ENCODE data around the gene PTPA.

Gene PTPA

DNA sequence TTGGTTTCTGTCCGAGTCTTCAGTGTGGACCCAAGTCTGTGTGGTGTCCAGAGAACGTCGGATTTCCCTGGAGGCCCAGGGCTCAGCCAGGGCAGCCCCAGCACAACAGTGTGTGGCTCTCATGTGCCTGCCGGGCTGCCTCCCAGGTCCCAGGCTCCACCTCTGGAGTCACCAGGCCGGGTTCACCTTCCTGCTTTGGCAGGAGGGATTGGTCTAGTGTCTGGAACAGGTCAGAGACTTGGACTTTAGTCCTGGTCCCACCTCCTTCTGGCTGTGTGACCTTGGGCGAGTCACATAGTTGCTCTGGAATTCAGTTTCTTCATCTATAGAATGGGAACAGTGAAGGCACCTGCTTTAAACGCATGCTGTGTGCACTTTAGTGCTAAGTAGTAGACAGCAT, 27.1 kb upstream of the PTPA start:
- DNase-seq, result no peak

DNA sequence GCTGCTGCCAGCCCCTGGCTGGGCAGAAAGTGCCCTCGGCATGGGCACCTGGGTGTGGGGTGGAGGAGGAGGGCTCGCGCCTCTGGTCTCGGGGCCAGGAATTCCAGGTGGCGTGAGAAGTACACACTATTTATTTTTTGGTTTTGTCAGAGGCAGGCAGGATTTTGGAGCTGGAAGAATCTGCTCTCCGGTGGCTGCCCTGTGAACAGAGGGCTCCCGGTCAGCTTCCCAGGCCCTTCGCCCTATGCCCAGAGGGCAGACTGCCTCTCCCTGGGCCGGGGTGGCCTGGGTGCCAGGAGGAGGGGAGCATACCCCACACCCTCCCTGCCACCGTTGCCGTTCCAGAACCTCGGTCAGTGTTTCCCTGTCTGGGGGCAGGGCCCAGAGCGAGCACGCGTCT, 22.0 kb upstream of the PTPA start:
- peak; percentile 11 for DNase-seq

DNA sequence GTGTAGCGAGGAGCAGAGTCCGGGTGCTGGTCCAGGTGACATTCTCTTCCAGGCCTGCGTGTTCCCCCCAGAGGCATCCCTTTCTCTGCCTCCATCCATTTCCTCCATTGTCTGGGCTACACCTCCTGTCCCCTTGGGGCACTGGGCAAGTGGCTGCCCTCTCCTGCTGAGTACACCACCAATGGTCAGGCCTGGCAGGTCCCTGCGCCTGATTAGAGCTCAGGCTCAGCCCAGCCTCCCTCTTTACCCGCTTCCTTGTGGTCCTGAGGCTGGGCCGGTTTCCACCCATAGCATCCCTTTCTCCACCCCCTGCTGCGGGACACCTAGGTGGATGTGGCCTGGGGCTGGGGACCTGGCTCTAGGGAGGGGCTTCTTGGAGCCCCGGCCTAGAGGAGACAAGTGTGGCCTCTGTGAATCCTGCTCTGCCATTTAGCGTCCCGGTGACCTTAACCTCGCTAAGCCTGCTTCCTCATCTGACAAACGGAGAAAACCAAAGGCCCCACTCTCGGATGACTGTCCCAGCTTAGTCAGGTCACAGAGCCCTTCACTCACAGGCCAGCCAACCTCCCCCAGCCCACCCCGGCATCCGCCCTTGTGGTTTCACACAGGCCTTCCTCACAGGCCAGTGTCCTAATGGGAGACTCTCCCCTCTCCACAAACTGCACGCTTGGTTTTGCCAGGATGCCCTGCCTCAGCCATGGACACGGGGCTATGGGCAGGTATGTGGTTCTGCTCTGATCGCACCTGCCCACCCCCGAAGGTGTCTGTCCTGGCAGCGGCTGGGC, 17.4 kb upstream of the PTPA start:
- DNase-seq, result no peak

DNA sequence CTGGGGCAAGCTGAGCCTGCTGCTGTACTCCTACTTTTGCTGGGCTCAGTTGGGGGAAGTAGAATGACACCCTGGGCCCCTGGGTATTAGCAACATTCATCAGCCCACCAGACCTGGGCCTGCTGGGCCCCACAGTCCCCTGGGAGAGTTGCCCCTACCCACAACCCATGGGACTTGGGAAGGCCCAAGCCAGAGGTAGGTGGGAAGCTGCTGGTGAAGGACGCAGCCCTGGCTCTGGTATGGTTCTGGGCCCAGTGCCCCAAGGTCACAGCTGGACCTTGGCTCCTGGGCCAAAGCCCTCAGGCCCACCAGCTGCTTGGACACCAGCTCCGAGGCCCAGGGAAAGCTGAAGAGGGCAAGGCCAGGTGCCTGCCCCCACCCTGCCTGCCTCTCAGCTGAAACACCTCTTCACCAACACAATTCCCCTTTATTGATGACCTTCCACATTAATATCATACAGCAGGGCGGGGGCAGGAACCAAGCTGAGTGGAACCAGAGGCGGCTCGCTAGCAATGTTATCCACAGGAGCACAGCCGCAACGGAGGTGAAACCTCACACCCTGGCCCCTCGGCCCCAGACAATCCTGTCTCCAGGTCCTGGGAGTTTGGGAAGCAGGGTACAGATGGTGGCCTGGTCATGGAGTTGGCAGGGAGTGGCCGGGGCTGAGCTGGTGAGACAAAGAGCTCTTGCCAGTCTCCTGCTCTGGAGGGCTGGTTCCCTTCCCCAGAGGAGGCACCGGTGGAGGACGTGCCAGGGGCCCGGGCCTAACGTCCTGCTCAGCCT, 16.6 kb upstream of the PTPA start:
- DNase-seq, result no peak

DNA sequence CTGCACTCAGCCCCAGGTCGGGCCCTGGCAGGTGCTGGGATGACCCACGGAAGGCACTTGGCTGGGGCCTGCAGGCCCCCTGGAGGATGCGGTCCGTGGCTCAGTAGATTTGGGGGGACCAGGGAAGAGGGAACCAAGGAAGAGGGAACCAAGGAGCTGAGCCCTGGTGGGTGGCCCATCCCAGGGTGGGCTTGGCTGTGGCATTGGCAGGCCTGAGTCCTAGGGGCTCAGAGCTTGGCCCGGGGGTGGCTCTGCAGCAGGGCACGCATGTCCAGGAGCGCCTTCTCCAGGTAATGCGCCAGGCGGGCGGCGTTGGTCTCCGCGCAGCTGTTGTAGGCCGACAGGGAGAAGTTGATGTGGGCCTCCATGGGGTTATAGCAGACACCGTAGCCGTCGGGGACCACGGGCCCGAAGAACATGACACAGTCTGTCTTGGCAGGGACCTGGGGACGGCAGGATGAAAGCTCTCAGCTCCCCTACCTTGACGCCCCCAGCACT, 16.0 kb upstream of the PTPA start:
- DNase-seq, result no peak

DNA sequence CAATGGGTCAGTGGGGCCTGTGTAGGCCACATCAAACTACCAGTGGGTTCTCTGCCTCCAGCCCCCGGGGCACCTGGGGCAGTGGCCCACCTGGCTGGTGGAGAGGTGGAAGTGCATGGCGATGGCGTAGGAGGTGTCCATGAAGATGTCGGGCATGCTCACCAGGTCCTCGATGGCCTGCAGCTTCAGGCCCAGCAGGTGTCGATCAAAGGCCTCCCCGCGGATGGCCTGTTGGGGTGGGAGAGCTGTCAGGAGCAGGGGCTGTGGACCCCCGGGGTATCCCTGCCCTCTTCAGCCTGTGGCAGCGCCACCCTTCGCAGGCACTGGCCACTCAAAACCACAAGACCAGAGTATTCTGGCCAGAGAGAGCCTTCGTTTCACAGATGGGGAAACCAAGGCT, 15.3 kb upstream of the PTPA start:
- no peak for DNase-seq

DNA sequence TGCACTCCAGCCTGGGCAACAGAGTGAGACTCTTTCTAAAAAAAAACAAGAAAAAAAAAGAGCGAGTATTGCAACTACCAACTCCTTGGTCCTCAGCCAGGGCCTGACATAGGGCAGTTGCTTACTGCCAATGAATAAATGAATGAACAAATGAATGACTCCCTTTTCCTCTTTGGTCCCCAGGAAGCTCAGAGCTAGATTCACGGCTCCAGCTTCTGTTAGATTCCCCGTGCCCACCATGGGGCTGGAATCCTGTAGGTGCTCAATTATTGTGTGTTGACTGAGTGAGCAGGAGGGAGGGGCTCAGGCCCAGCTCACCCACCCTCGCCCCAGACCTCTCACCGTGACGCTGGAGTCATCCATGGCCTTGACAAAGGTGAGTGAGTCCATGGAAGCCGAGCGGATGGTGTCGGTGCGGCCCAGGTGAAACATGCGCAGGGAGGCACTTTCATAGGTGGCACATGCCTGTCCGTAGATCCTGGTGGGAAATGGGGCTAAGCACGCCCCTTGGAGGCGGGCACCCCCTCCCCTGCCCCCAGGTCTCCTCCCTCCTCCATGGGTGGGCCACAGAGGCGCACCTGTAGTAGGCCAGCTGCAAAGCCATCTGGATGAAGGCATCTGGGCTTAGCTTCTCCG, 13.4 kb upstream of the PTPA start:
- DNase-seq, result no peak

DNA sequence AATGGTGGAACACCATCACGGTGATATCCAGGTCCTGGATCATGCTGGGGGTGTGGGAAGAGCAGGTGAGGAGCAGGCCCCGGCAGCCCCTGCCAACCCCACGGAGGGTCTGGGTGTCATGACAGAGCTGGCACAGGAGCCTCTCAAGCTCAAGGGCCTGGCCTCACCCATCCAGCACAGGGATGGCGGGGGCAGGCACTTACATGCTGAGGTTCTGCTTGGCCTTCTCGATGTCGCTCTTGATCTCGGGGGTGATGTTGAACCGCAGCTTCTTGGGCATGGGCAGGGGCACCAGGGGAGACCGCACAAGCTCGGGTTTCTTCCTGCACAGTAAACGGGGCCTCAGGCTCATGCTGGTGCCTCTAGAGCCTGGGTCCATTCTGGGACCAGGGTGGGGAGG, 12.9 kb upstream of the PTPA start:
- DNase-seq, result no peak

DNA sequence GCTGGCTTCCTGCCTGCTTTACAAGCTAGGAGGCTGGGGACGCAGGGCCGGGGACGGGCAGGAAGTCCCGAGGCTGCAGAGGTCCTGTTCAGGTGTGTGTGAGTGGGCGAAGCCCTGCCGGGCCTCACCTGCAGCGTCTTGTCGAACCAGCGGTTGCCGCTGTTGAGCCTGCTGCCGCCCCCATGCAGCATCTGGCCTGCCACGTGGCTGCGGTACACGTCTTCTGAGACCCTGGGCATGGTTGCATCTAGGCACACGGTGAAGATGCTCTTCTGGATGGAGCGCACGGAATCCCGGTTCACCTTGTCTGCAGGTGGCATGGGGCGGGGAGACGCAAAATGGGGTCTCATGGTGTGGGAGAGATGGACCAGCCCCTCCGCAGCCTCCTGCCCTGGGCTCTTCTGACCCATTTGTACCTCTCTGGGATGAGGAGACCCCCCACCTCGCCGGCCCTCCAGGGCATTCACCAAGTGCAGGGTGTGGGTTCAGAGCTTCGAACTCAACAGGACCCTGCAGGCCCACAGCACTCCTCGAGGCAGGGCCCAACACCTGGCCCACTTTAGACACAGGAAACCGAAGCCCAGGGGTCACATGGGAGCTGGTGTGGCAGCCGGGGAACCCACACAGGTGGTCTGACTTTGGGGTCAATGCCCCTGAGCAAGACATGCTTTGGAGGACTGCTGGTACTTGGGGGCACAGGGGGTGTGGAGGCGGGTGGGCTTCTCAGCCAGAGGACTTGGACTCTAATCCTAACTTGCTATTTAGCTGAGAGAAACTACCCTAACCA, 10.6 kb upstream of the PTPA start:
- no peak for DNase-seq

DNA sequence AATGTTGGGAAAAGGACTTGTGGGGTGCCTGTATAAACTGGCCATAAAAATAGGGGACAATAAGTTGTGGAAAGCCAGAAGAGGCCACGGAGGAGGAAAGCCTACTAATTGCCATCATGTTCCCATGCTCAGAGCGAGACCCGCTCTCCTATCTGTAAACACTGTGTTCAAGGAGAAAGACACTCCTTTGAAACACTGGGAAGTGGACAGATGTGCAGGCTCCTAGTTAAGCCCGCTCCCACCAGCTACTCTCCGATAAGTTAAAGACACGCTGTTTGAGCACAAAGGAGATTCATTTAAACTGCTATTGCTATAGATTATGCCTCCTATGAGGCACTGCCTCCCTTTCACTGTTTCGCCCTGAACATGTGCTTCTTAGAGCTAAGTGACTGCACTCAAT, 9.9 kb upstream of the PTPA start:
- no peak for DNase-seq

DNA sequence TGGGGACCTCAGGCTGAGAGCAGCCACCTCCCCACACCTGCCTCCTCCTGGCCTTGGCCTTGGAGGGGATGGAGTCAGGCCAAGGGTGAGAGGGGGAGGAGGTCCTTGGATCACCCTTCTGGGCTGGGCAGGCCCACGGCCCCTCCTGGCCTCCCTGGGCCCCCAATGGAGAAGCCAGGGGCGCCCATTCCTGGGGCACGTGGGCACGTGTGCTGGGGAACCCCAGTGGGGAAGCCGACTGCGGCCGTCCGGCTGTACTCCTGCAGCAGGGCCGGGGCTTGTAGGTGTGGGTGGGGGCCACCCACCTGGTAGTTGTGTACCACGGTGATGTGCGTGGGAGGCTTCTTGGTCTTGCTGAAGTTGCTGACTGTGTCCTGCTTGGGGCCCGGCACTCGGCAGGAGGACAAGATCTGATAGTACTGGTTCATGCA, 9.1 kb upstream of the PTPA start:
- DNase-seq, result no peak

DNA sequence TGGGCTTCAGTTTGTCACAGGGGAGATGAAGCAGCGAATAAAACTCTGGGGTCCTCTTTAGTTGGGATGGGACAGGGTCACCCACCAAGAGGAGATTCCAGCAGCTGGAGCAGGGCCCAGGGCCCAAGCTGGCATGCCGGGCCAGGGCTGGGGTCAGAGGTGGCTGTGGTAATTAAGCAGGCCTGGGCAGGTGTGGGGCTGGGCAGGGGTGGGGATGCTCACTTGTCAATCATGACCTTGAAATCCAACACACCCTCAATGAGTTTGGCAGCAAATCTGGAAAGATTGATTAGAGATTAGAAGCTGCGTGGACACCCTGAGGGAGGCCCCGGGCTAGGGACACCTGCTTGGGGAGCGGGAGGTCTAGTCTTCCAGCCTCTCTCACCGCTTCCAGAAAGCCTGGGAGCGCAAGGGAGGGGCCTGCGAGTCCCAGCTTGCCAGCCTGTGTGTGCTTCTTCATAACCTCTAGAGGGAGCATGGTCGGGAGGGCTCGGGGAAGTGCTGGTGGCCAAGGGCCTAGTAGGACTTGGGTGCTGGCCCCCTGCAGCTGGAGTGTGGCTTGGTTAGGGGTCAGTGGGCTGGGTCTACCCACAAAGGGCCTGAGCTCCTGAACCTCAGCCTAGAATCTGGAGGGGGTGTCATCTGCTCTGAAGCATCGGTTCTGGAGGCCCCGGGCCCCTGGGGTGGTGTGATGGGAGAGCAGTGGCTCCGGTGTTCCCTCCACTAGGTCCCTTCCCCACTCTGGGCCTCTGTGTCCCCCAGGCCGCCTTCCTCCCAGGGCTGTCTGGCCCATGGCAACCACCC, 8.2 kb upstream of the PTPA start:
- no peak for DNase-seq

DNA sequence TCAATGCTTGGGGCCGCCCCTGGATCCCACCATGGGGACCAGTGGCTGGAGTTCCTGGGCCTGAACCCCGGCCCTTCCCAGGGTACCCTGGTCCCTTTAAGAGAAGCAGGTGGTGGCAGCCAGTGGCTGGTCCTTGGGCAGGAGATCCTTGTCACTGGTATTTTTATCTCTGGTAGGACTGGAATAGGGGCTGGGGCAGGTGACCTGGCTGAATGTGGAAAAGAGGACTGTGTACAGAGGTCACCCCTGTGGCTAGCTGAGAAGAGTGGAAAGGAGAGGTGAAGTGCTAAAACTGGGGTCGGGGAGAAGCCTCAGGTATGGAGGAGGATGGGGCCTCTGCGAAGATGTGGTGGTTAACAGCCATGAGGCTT, 7.6 kb upstream of the PTPA start:
- no peak for DNase-seq

DNA sequence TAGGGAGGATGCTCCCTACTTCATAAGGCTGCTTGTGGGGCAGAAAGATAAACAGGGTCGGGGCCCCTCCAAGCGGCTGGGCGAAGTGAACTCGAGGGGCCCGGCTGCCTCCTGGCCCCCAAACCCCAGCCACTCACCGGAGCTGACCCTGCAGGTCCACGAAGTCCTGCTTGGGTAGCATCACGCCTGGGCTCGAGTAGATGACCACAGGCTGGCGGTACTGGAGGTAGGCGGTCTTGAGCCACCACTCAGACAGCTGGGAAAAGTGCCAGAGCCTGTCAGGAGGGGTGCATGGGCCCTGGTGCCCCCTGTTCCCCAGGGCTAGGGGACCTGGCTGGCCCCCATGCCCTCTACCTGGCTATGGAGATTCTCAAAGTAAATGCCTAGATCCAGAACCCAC, 7.2 kb upstream of the PTPA start:
- no peak for DNase-seq

DNA sequence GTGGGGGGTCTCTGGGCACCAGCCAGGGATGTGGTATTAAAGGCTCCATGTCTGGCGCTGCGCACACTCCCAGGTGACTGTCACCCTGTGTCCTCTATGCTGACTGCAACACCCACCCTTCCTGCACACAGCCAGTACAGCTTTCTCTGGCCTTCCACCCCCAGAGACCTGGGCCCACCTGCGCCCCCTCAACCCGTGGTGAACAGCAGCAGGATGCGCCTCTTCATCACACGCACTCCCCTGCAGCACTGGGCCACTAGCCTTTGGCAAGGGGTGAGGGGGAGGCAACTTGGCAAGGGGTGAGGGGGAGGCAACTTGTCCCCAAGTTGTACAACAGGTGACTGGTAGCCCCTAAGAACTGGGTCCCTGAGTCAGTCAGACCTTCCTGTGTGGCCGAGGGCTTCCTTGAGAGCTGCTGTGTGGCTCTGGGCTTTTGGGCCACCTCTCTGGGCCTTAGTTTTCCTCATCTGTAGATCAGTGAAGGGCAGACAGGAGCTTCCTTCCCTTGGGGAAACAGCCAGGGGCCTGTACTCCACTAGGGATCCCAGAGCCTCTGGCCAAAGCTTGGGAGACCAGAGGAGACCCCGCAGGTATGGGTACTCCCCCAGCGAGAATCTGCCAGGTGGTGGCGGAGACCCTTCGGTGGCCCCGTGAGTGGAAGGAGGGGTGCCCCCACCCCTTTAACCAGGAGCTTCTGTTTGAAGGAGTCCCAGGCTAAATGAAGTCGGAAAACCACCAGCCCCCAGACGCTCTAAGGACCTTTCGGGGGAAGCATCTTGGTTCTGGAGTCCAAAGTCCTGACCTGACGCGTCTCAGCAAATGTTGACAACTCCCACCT, 5.1 kb upstream of the PTPA start:
- no peak for DNase-seq

DNA sequence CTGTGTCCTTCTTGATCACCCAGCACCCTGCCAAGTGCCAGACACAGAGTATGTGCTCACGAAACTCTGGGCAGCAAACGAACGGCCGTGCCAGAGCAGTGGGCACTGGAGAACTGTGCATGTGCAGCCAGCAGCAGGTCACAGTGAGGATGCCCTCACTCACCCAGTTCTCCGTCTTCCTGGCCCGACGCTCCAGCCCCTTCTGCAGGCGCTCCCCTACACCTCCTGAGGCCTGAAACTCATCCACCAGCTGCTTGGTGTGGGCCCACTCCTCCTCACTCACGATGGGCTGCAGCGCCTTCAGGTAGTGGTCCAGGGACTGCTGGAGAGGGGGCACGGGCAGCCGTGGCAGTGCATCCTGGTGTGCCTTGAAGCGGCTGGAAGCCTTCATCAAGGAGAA, 3.6 kb upstream of the PTPA start:
- no peak for DNase-seq

DNA sequence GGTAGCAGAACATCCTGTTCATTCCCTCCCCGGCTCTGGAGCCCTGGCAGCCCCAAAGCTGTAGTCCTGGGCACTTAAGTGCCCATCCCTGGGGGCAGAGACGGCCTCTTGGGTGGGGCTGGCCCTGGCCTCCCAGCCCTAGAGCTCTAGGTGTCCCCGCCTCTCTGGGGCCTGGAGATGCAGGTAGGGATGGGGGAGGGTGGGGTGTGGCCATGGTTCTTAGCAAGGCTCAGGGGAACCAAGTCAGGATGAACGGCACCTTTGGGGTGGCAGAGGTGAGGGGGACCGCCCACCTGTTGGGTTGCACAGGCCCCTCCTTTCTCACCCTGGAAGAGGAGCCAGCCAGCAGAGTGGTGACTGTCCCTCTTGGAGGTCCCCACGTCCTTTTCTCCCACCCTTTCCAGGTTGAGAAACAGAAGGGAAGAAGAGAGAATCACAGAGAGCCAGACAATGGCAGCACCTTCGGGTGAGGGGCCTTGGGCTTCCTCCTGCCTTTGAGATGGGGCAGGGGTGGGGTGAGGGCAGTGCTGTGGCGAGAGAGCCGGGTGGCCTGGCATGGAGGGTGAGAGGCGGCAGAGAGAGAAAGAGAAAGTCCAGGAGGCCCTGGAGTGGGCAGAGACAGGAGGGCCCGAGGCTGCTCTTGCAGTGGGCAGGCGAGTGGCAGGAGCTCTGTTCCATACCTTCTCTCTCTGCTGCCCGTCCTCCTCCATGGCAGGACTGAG, 3.0 kb upstream of the PTPA start:
- no peak for DNase-seq

DNA sequence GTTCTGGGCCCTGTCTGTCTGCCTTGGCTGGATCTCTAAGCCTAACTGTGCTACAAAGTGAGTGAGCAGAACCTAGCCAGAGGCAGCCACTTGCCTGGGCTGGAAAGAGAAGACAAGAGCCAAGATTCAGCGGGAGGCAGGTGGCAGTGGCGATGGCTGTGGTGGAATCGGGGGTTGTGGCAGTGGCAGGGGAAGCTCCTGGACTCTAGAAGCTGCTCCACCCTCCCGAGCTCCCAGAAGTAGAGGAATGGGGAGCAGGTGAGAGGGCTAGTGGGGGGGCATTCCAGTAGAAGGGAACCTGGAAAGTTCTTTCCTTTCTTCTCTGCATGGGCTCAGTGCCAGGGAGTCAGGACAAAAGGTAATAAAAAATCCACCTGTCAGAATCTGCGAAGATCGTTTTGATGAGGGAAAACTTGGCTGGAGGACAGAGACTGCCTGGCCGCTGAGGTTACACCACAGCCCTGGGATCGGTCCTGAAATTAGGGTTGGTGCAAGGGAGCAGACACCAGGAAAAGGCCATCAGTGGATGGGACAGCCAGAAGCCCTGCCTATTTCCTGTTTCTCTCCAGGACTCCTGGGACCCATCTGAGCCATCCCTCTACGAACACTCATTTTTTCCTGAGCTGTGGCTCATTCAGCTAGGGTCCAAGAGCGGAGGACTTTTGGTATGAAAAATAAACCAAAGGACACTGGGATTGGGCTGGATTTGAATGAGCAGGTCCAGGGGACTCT, 2.2 kb upstream of the PTPA start:
- no peak for DNase-seq

DNA sequence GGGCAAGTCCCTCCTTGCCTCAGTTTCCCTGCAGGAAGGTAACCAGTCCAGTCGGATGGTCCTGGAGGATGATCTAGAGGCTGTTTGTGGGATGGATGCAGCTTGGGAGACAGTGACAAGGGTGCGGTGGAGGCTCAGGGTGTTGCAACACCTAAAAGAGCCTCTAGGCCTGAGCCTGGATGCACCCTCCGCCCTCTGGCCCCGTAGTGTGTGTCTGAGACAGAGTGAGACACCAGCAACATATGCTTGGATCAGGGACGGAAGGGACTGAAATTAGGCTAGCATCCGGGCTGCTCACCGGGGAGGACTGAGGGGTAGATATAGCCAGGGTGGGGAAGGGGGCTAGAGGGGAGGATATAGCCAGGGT, 1.7 kb upstream of the PTPA start:
- DNase-seq, result peak; percentile 28
